Measurements from ENCODE around the gene RAD23A.

- no peak for TF ChIP-seq POLR2A (IDR thresholded peaks at IDR 0.05; ENCODE audit: low read length)
- TF ChIP-seq GATA1 (IDR thresholded peaks at IDR 0.05; ENCODE audit: low read depth, low read length): no peak
Measured at GRCh38 chr19:12993562-12993961, 47.9 kb downstream of the RAD23A start.
